Activated T-cell treated with anti-CD3 and anti-CD28 coated beads for 24 hours (primary cell): Measurements from ENCODE around the gene MYO1E.
"Not testable (repeated sequence)": the region's sequence is repeated elsewhere in the genome, so short reads cannot be mapped to it uniquely, and the experiment has no call there.

Experiments used
- DNase-seq: peaks from one replicate; pipeline ENCODE4 v3.0.0-alpha.2; 2020; ENCODE audit warnings: low read depth

Gene MYO1E

DNA sequence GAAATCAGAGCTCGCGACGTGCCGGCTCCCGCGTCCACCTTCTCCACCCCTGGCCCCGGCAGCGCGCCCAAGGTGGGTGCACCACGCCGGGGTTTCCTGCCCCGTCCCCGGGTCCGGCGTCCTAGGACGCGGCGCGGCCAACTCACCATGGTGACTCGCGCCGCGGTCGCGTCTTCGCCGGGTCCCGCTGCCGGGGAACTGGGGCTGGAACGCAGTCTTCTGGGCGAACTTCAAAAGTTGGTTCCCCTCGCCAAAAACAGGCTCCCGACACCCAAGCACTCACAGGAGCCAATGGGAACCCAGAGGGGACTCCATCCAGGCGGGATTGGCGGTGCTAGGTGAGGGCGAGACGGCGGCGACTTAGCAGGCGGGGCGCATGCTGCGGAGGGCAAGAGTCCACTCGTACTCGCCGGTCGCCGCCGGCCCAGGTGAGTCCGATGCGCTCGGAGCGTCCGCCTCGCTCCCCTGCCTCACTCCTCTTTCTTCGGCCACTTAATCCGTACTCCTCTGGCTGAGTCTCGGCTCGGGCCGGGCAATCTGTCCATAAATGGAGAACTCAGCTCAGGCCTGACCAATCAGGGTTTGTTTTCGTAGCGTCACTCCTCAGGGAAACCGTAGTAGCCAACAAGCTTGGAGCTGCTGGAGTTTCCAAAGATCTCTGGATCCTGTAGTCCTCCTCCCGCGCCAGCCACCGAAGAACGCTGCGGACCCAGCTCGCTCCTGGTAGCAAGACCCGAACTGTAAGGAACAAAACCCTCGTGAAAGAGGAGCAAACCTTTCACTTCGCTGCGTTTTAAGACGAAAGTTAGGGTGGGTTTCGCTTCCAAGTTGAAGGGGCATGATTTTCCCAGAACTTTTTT, at the start of gene MYO1E:
TSS of gene MYO1E (minus strand) at position 520 of the 860 bp plus-strand sequence. CDS start at position 149, 371 bp downstream.
- DNase-seq = peak; percentile 7

DNA sequence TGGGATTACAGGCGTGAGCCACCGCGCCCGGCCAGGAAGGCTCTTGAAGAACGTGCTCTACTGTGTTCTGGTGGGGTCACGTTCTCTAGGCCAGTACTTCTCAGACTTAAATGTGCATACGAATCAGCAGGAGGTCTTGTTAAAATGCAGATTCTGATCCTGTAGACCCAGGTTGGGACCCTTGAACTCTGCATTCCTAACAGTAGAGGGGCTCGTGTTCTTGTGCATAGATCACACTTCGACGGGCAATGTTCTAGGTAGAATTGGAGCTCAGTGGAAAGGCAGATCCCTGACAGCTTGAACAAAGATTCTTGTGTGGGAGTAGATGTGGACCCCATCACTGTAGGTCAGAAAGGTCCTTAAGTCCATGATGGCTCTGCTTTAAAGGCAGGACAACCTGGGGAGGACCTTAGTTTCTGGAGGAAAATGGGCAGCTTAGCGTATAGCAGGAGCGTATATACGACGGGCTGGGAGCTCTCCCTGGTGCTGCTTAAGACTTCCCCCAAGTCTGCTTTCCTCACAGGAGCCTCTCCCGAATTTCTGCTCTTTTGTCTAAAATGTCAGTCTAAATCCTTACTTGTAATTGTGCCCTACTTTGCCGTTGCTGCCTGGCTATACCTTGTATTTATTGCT, 48.4 kb upstream of the MYO1E start:
- DNase-seq = no peak

GRCh38 chr15:59420108-59420507, 47.4 kb upstream of the MYO1E start:
- no peak for DNase-seq

DNA sequence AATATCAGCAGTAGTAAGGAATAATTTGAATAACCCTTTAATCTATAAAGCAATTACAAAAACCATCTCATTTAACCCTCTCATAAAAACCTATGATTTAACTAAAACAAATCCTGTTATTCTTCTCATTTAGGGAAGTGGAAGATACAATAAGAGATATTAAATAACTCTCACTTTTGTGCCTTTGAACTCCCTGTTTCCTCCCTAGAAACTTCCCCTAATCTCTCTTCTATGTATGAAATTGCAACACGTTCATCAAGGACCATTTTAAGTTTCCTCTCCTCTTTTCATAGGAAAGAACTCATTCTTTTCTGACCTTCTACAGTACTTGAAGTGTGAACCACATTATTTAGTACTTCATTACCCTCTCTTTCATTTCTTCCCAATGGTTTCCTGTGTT, 46.5 kb upstream of the MYO1E start:
- DNase-seq = no peak

- no peak for DNase-seq
These were observed 44.1 kb upstream of the MYO1E start for GRCh38 chr15:59416816-59417215.

GRCh38 chr15:59413577-59413976, 40.9 kb upstream of the MYO1E start:
- DNase-seq = no peak

DNA sequence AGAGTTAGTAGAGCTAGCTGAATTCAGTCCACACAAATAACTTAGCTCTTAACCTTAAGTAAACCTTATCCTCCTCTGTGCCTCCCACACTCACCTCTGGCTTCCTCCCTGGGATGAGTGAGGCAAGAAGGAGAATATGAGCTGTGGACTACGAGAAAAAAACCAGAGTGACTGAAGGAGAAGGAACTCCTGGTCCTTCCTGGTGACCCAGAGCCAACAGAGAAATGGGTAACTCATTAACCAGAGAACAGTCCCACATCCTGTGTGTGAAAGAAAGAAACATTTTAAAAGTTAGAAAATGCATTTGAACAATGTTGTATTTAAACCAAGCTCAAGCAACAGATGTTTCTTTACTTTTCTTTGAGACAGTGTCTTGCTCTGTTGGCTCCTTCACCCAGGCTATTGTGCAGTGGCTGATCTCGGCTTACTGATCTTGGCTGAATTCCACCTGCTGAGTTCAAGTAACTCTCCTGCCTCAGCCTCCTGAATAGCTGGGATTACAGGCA, 37.8 kb upstream of the MYO1E start:
- DNase-seq = no peak

DNA sequence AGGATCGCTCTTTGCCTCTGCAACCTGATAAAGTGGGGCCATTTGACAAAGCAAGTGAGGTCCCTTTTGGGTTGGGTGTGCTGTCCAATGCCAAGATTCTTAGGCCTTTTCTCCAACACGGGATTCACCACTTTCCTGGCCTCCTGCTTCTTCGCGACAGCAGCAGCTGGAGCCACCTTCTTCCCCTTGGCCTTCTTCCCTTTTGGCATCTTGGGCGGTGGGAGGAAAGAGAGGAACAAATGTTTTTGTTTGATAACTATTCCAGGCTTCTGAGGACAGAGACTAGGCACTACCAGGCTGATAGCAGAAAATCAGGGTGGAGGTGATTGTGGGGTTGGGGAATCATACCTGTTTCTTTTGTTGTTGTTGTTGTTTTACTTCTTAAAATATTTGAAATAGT, 35.3 kb upstream of the MYO1E start:
- no peak for DNase-seq

DNA sequence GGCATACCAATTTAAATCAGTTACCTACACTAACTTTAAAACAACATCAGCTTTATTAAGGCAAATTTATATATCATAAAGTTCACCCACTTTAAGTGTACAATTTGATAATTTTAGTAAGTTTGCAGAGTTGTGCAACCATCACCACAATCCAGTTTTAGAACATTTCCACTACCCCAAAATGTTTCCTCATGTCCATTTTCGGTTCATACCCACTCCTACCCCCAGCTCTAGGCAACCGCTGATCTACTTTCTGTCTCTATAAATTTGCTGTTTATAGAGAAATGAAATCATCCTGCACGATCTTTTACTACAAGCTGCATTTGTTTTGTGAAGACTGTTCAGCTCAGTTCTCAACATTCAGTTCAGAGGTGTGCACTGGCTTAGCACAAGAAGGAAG, 33.8 kb upstream of the MYO1E start:
- no peak for DNase-seq

GRCh38 chr15:59405079-59405478, 32.4 kb upstream of the MYO1E start:
- DNase-seq = no peak

GRCh38 chr15:59401824-59402569, 29.3 kb upstream of the MYO1E start:
- no peak for DNase-seq

DNA sequence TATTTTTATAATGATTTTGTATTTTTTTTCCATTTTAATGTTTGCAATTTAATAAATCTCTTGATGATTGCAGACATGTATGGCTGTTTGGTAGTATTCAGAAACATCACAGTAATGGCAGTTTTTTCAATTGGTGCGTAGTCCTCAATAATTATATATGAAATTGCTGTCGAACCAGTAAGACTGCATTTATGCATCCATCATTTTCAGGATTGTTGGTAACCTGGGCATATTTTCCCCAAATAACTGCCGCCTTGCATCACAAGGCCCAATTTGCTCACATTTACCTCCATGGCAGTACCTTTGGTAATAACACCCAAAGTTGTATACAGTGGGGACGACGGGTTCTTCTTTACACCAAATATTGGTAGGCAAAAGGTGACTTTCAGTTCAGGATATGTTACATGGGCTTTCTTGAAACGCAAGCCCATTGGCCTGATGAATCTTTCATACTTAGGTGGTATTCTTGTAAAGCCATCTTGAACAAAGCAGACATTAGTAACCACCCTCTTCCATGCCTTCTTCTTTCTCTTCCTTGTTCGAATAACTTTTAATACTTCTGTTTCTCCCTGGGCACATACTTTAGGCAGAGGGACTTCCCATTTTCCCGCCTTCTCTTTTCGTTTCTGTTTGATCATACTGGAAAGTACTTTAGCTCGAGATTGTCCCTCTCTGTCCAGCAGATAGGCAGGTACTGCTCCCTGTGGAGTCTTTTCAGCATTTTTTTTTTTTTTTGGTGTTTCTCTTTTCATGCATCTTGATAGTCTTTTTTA, 28.6 kb upstream of the MYO1E start:
- DNase-seq = not testable (repeated sequence)

DNA sequence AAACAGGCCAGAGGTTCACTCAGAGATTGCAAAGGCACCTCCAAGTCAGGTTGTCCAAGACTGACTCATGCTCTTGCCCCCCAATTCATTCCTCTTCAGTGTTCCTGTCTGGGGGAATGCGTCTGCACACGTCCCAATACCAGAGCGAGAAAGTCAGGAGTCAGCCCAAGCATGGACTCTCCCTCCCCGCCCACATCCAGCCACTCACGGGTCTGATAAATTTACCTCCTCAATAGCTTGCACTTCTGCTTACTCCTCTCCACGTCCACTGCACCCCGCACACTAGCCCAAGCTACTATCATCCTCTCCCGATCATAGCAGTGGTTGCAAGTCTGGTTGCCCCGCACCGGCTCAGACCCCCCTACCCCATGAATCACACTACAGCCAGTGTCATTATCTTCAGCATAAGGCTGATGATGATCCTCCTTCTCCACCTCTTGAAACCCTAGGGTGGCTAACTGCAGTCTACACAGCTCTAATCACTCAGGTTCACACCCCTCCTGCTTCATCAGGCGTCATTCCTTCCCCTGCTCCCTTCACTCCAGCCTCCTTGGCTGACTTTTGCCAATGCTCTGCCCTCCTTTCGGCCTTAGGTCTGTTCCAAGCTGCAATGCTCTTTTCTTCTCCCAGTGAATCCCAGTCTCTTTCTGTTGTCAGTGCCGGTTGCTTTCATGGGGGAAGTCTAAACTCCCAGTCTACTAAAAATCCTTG, 27.6 kb upstream of the MYO1E start:
- no peak for DNase-seq

DNA sequence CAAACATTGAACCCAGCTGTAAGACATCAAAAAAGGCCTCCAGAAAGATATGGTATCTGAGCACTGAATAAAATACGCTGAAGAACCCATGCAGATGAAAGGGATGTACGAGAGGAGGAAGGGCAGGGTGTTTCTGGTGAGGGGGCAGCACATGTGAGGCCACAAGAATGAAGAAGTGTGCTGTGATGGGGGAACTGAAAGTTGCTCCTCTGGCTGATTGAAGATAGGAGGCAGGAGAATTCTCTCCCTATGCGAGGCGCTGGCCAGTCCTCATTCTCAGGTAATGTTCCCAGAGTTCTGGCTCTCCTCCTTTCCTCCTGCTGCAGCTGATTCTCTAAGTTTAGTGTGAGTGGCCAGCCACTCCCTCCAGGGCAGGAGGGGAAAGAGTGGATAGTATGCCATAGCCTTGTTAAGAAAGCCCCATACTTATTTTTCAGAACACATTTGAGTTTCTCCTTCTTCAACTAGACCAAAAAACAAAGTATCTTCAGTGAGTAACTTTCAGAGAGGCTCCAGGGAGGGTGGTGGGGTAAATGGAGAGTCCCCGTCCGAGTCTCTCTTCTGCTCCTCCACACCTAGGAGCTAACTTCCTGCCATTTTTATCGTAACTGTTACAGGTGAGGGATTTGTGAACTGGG, 26.9 kb upstream of the MYO1E start:
- no peak for DNase-seq

DNA sequence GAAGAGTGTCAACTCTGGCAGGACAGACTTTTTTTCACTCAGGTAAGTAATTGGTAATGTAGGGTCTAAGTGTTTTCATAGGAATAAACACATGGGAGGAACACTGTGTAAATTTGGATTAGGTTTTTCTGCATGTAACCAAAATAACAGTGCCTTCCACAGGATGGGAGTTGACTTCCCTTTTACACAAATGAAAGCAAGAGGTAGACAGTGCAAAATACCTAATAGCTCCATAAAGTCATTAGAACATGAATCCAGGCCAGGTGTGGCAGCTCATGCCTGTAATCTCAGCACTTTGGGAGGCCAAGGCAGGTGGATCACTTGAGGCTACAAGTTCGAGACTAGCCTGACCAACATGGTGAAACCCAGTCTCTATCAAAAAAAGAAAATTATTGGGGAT, 25.5 kb upstream of the MYO1E start:
- DNase-seq = no peak

- DNase-seq = no peak
These were observed 24.0 kb upstream of the MYO1E start for GRCh38 chr15:59396679-59397078.

DNA sequence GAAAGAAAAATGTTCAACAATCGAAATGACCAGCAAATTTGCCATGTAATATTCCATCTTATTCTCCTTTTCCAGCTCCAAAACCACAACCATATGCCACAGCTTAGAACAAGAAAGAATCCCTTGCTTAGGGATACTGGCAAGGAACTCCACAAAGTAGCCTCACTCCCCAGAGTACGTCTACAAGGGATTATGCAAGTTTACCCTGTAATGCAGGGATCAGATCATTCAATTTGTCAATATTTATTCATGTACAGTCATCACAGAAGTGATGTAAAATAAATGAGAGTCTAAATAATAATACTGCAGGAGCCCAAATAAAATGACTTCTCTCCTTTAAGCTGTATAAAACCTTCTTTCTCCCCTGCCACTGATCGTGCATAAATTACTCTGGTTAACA, 23.5 kb upstream of the MYO1E start:
- no peak for DNase-seq

GRCh38 chr15:59394166-59394661, 21.5 kb upstream of the MYO1E start:
- no peak for DNase-seq

GRCh38 chr15:59392299-59392698, 19.6 kb upstream of the MYO1E start:
- DNase-seq = no peak

DNA sequence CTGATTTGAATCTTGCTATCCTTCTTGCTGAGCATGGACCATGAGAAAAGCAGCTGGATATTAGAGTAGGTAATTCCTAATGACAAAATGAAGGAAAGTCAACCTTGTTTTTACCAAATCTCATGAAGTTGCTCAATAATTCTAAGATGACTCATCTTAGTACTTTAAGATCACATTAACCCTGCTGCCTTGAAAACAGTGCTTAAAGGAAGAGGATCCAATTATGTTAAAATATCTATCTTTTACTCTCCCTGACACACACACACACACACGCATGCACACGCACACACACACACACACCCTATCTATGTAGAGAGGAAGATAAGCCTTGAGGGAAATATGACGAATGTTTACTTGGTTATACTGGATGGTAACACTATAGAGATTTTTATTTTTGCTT, 16.0 kb upstream of the MYO1E start:
- DNase-seq = no peak
